ENCODE data around the gene METTL8. TPM values are rescaled to one million over a fixed set of nuclear protein-coding genes. Genes with fewer than 3 reads are reported as not detected.
"Not testable (repeated sequence)": the region's sequence is repeated elsewhere in the genome, so short reads cannot be mapped to it uniquely, and the experiment has no call there.

Gene METTL8
- total RNA-seq, 3 donors from 2014 or later: 30.1 to 38.6 (median 30.8) TPM

DNA sequence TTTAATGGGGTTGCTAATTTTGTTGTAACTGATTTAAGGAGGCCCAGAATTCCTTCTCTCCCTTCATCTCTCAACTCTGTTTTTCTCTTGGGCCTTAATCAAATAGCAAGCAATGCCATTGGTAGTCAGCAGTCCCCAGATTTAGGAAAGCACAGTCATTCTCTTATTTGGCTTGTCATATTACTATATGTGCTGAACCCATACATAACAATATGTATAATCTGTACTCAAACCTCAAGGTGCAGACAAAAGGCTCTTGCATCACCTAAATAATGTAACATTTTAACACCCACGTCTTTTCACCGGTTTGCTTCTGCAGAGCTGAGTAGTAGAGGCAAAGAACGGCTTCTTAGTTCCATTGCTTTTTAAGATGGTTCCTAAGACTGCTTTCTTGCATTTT lies 33.4 kb downstream of the METTL8 start:
- Mint-ChIP-seq H3K4me3 (no peak overlapping the region), H3K27me3 (ENCODE audit: low read depth) (no peaks in the 10 kb centered on the region), H3K4me1 (ENCODE audit: low read depth) (peaks cover 32% of the 10 kb centered on the region), H3K9me3 (peaks cover 9% of the 10 kb centered on the region), H3K36me3 (ENCODE audit: insufficient read depth) (peaks cover 22% of the 10 kb centered on the region)
- no peak for DNase-seq
- no peak for ATAC-seq

- peaks cover 23% of the 10 kb centered on the region for H3K4me1 Mint-ChIP-seq (ENCODE audit: low read depth)
These were observed 34.5 kb downstream of the METTL8 start for GRCh38 chr2:171399292-171399691.

GRCh38 chr2:171394164-171394740 lies 39.5 kb downstream of the METTL8 start:
- DNase-seq (no peak), ATAC-seq (no peak)
- Mint-ChIP-seq H3K9me3 (peaks cover 3% of the 10 kb centered on the region), H3K27me3 (ENCODE audit: low read depth) (no peaks in the 10 kb centered on the region), H3K36me3 (ENCODE audit: insufficient read depth) (peaks cover 24% of the 10 kb centered on the region), H3K4me3 (no peak overlapping the region), H3K4me1 (ENCODE audit: low read depth) (peaks cover 14% of the 10 kb centered on the region)

More at GRCh38 chr2:171399292-171399691, 34.5 kb downstream of the METTL8 start:
- Mint-ChIP-seq H3K4me3 (no peak overlapping the region), H3K9me3 (peaks cover 9% of the 10 kb centered on the region), H3K36me3 (ENCODE audit: insufficient read depth) (peaks cover 14% of the 10 kb centered on the region), H3K27me3 (ENCODE audit: low read depth) (no peaks in the 10 kb centered on the region)
- DNase-seq (no peak), ATAC-seq (no peak)

DNA sequence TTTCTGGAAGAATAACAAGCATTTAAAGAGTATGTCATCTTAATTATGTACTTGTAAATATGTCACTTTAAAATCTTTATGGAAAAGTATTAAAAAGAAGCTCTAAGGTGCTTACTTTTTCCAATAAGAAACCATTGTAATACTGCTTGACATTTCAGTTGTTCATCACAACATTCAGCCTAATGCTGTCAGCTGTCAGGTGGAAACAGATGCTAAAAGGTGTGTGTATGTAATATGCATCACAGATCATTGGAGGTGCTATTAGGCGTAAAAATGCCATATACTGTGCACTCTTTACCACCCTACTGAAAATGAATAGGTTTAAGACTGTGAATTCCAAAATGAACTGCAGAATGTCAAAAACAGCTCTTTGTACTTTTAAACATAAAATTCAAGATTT lies 40.3 kb downstream of the METTL8 start:
- Mint-ChIP-seq H3K36me3 (ENCODE audit: insufficient read depth) (peaks cover 24% of the 10 kb centered on the region), H3K27me3 (ENCODE audit: low read depth) (no peaks in the 10 kb centered on the region), H3K4me3 (no peak overlapping the region), H3K4me1 (ENCODE audit: low read depth) (peaks cover 9% of the 10 kb centered on the region), H3K9me3 (peaks cover 3% of the 10 kb centered on the region)
- no peak for DNase-seq
- no peak for ATAC-seq

GRCh38 chr2:171391532-171391931 lies 42.3 kb downstream of the METTL8 start:
- H3K27me3 Mint-ChIP-seq (ENCODE audit: low read depth): no peaks in the 10 kb centered on the region
- DNase-seq (no peak), ATAC-seq (no peak)
- H3K4me3 Mint-ChIP-seq: no peak overlapping the region
- peaks cover 25% of the 10 kb centered on the region for H3K36me3 Mint-ChIP-seq (ENCODE audit: insufficient read depth)
- H3K4me1 Mint-ChIP-seq (ENCODE audit: low read depth): peaks cover 14% of the 10 kb centered on the region
- no peaks in the 10 kb centered on the region for H3K9me3 Mint-ChIP-seq

- peaks cover 23% of the 10 kb centered on the region for H3K36me3 Mint-ChIP-seq (ENCODE audit: insufficient read depth)
- ATAC-seq: peak; percentile 80 to 85
- H3K4me1 Mint-ChIP-seq (ENCODE audit: low read depth): peaks cover 16% of the 10 kb centered on the region
- H3K4me3 Mint-ChIP-seq: no peak overlapping the region
- no peaks in the 10 kb centered on the region for H3K27me3 Mint-ChIP-seq (ENCODE audit: low read depth)
- no peak for DNase-seq
- no peaks in the 10 kb centered on the region for H3K9me3 Mint-ChIP-seq
These were observed 42.8 kb downstream of the METTL8 start for GRCh38 chr2:171390941-171391516.

GRCh38 chr2:171389780-171390179 lies 44.0 kb downstream of the METTL8 start:
- ATAC-seq (no peak), DNase-seq (no peak)
- Mint-ChIP-seq H3K36me3 (ENCODE audit: insufficient read depth) (peaks cover 26% of the 10 kb centered on the region), H3K27me3 (ENCODE audit: low read depth) (no peaks in the 10 kb centered on the region), H3K4me1 (ENCODE audit: low read depth) (peaks cover 18% of the 10 kb centered on the region), H3K9me3 (no peaks in the 10 kb centered on the region), H3K4me3 (no peak overlapping the region)

DNA sequence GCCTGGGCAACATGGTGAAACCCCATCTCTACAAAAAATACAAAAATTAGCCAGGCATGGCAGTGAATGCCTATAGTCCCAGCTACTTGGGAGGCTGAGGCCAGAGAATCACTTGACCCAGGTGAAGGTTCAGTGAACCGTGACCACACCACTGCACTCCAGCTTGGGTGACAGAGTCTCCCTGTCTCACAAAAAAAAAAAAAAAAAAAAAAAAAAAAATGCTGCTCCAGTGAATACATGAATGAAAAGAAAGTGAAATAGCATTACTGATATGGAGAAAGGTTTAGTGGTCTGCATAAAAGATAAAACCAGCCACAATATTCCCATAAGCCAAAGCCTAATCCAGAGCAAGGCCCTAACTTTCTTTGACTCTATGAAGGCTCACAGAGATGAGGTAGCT lies 44.5 kb downstream of the METTL8 start:
- Mint-ChIP-seq H3K27me3 (ENCODE audit: low read depth) (no peaks in the 10 kb centered on the region), H3K4me3 (no peak overlapping the region), H3K36me3 (ENCODE audit: insufficient read depth) (peaks cover 26% of the 10 kb centered on the region), H3K9me3 (no peaks in the 10 kb centered on the region), H3K4me1 (ENCODE audit: low read depth) (peaks cover 18% of the 10 kb centered on the region)
- DNase-seq: no peak
- ATAC-seq: no peak

GRCh38 chr2:171387052-171387451 lies 46.7 kb downstream of the METTL8 start:
- no peaks in the 10 kb centered on the region for H3K9me3 Mint-ChIP-seq
- ATAC-seq: no peak
- DNase-seq: no peak
- H3K4me1 Mint-ChIP-seq (ENCODE audit: low read depth): peaks cover 18% of the 10 kb centered on the region
- H3K4me3 Mint-ChIP-seq: no peak overlapping the region
- no peaks in the 10 kb centered on the region for H3K27me3 Mint-ChIP-seq (ENCODE audit: low read depth)
- peaks cover 36% of the 10 kb centered on the region for H3K36me3 Mint-ChIP-seq (ENCODE audit: insufficient read depth)

DNA sequence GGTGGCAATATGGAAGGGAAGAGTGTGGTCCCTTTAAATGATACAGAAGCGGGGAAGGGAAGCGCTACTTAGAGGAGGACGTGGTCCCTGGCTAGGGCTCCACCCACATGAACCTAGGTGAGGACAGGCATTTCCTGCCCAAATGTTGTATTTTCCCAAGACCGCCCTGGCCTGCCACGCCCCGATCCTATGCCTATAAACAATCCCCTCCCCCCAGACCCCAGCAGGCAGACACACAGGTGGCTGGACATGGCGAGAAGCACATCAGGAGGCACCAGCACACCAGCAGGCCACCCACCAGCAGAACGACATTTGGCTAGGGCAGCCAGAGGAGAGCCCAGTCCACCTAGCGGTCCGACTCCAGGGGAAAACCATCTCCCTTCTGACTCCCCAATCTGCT lies 47.2 kb downstream of the METTL8 start:
- Mint-ChIP-seq H3K4me3 (no peak overlapping the region), H3K4me1 (ENCODE audit: low read depth) (peaks cover 18% of the 10 kb centered on the region), H3K27me3 (ENCODE audit: low read depth) (no peaks in the 10 kb centered on the region), H3K9me3 (no peaks in the 10 kb centered on the region), H3K36me3 (ENCODE audit: insufficient read depth) (peaks cover 36% of the 10 kb centered on the region)
- DNase-seq (no peak), ATAC-seq (no peak)

GRCh38 chr2:171383134-171383533 lies 50.7 kb downstream of the METTL8 start:
- DNase-seq: no peak
- Mint-ChIP-seq H3K4me3 (no peak overlapping the region), H3K4me1 (ENCODE audit: low read depth) (peaks cover 8% of the 10 kb centered on the region), H3K27me3 (ENCODE audit: low read depth) (no peaks in the 10 kb centered on the region), H3K36me3 (ENCODE audit: insufficient read depth) (peaks cover 34% of the 10 kb centered on the region), H3K9me3 (peaks cover 14% of the 10 kb centered on the region)
- ATAC-seq: no peak

DNA sequence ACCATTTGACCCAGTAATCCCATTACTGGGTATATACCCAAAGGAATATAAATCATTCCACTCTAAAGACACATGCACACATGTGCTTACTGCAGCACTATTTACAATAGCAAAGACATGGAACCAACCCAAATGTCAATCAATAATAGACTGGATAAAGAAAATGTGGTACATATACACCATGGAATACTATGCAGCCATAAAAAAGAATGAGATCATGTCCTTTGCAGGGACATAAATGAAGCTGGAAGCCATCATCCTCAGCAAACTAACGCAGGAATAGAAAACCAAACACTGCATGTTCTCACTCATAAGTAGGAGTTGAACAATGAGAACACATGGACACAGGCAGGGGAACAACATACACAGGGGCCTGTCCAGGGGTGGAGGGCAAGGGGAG lies 51.6 kb downstream of the METTL8 start:
- DNase-seq; H3K4me3 Mint-ChIP-seq; ATAC-seq; H3K27me3 Mint-ChIP-seq (ENCODE audit: low read depth); H3K4me1 Mint-ChIP-seq (ENCODE audit: low read depth): not testable (repeated sequence)
- peaks cover 23% of the 10 kb centered on the region for H3K9me3 Mint-ChIP-seq
- H3K36me3 Mint-ChIP-seq (ENCODE audit: insufficient read depth): peaks cover 38% of the 10 kb centered on the region

DNA sequence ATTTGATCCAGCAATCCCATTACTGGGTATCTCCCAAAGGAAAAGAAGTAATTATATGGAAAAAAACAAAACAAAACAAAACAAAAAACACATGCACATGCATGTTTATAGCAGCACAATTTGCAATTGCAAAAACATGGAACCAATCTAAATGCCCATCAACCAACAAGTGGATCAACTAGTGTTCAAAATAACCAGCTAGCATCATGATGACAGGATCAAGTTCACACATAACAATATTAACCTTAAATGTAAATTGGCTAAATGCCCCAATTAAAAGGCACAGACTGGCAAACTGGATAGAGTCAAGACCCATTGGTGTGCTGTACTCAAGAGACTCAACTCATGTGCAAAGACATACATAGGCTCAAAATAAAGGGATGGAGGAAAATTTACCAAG lies 55.9 kb downstream of the METTL8 start:
- not testable (repeated sequence) for H3K4me1 Mint-ChIP-seq (ENCODE audit: low read depth); DNase-seq; H3K27me3 Mint-ChIP-seq (ENCODE audit: low read depth); H3K4me3 Mint-ChIP-seq; ATAC-seq
- H3K36me3 Mint-ChIP-seq (ENCODE audit: insufficient read depth): peaks cover 48% of the 10 kb centered on the region
- H3K9me3 Mint-ChIP-seq: peaks cover 41% of the 10 kb centered on the region

GRCh38 chr2:171367692-171368091 lies 66.1 kb downstream of the METTL8 start:
- DNase-seq (no peak), ATAC-seq (no peak)
- H3K4me3 Mint-ChIP-seq: no peak overlapping the region
- H3K27me3 Mint-ChIP-seq (ENCODE audit: low read depth): no peaks in the 10 kb centered on the region
- H3K9me3 Mint-ChIP-seq: peaks cover 17% of the 10 kb centered on the region
- peaks cover 14% of the 10 kb centered on the region for H3K36me3 Mint-ChIP-seq (ENCODE audit: insufficient read depth)
- H3K4me1 Mint-ChIP-seq (ENCODE audit: low read depth): no peaks in the 10 kb centered on the region

GRCh38 chr2:171365778-171366177 lies 68.0 kb downstream of the METTL8 start:
- no peaks in the 10 kb centered on the region for H3K4me1 Mint-ChIP-seq (ENCODE audit: low read depth)
- H3K27me3 Mint-ChIP-seq (ENCODE audit: low read depth): no peaks in the 10 kb centered on the region

More at GRCh38 chr2:171365778-171366177, 68.0 kb downstream of the METTL8 start:
- peaks cover 14% of the 10 kb centered on the region for H3K36me3 Mint-ChIP-seq (ENCODE audit: insufficient read depth)
- ATAC-seq (no peak), DNase-seq (no peak)
- no peak overlapping the region for H3K4me3 Mint-ChIP-seq
- peaks cover 17% of the 10 kb centered on the region for H3K9me3 Mint-ChIP-seq

Measured in activated T-cell treated with anti-CD3 and anti-CD28 coated beads, Interleukin-2, amount 50 U/mL, for 4 hours (primary cell).